ENCODE measurements around the gene NME7. TPM values are rescaled to one million over a fixed set of nuclear protein-coding genes. Genes with fewer than 3 reads are reported as not detected.

Gene NME7
- total RNA-seq, 1 experiment from 2014 or later = 13.2 TPM

- Histone ChIP-seq H3K79me2 (ENCODE audit: insufficient read depth, low read length) (no peaks in the 10 kb centered on the region), H4K91ac (ENCODE audit: insufficient read length, low read depth, low read length) (no peak overlapping the region), H2BK12ac (ENCODE audit: insufficient read length, low read depth, low read length) (no peak overlapping the region), H3K27me3 (ENCODE audit: insufficient read depth, low read length) (no peaks in the 10 kb centered on the region), H3K4me1 (ENCODE audit: insufficient read depth, low read length) (peaks cover 4% of the 10 kb centered on the region), H4K5ac (ENCODE audit: insufficient read length, low read depth, low read length) (no peak overlapping the region), H3K18ac (ENCODE audit: insufficient read length, low read depth, low read length) (no peak overlapping the region), H3K27ac (ENCODE audit: insufficient read length, low read depth, low read length) (no peak overlapping the region), H3K4ac (ENCODE audit: low read depth, low read length) (no peak overlapping the region), H3K23ac (ENCODE audit: insufficient read length, low read depth, low read length) (no peak overlapping the region), H2BK15ac (ENCODE audit: low read depth, low read length) (no peak overlapping the region), H3K23me2 (ENCODE audit: insufficient read length, low read depth, low read length, poor library complexity, severe bottlenecking) (no peaks in the 10 kb centered on the region), H3K9ac (ENCODE audit: extremely low read depth, insufficient read length, low read length) (no peak overlapping the region), H3T11ph (ENCODE audit: low read length) (no peak overlapping the region), H2BK20ac (ENCODE audit: low read depth, low read length, poor library complexity, severe bottlenecking) (no peak overlapping the region), H2BK5ac (ENCODE audit: insufficient read length, low read length) (no peak overlapping the region), H2AFZ (ENCODE audit: low read length) (no peak overlapping the region), H3K14ac (ENCODE audit: insufficient read depth, low read length) (no peak overlapping the region), H3K56ac (ENCODE audit: insufficient read length, low read depth, low read length) (no peak overlapping the region), H4K20me1 (ENCODE audit: control insufficient read depth, insufficient read depth, insufficient read length) (no peaks in the 10 kb centered on the region), H3K4me2 (ENCODE audit: insufficient read depth, insufficient read length, low read length) (no peak overlapping the region), H2AK5ac (ENCODE audit: insufficient read length, low read length) (no peak overlapping the region), H3K79me1 (ENCODE audit: insufficient read depth, low read depth, low read length, poor library complexity, severe bottlenecking) (no peaks in the 10 kb centered on the region), H4K8ac (replicated peaks; ENCODE audit: insufficient read length, low read depth, low read length) (no peak overlapping the region), H2BK120ac (ENCODE audit: low read depth, low read length, poor library complexity, severe bottlenecking) (no peak overlapping the region), H3K9me3 (ENCODE audit: control insufficient read depth, low read depth, low read length) (no peaks in the 10 kb centered on the region)
- Mint-ChIP-seq H3K27ac (peak overlapping the region in 2 of 3 experiments; percentile 6 to 51; a peak in 2 of 7 replicates), H3K9me3 (peaks cover 0 to 8% of the 10 kb centered on the region in 2 experiments; a peak in 3 of 5 replicates), H3K27me3 (ENCODE audit: low read depth) (no peaks in the 10 kb centered on the region), H3K4me3 (no peak overlapping the region), H3K4me1 (peaks cover 12 to 15% of the 10 kb centered on the region in 2 experiments), H3K36me3 (ENCODE audit: insufficient read depth in 1 of 3, low read depth in 3 of 3) (peaks cover 0 to 8% (median 2%) of the 10 kb centered on the region in 3 experiments; a peak in 1 of 7 replicates)
- TF ChIP-seq CTCF (conservative IDR thresholded peaks at IDR 0.05) = no peak
- no peak for DNase-seq
Measured at GRCh38 chr1:169200319-169200718, 167.3 kb downstream of the NME7 start.

All from H9 (cell line).